Suprapubic skin (tissue), 4 donors: ENCODE data around the gene TBL1Y. TPM values are rescaled to one million over a fixed set of nuclear protein-coding genes. Genes with fewer than 3 reads are reported as not detected.

ENCODE experiments used
- DNase-seq, 2 donors: peaks; one replicate each; pipeline ENCODE4 v3.0.0-alpha.2; 2019; ENCODE audit warnings: low spot score in 2 of 2
- H3K27ac ChIP-seq: fragments of 200-600 bp; sonication (generic); one replicate; pipeline ENCODE4 v1.5.1; 2019
- H3K27me3 ChIP-seq: fragments of 200-600 bp; sonication (generic); one replicate; pipeline ENCODE4 v1.5.1; 2019
- H3K36me3 ChIP-seq: fragments of 200-600 bp; sonication (generic); one replicate; pipeline ENCODE4 v1.5.1; 2019
- H3K4me1 ChIP-seq: fragments of 200-600 bp; sonication (generic); one replicate; pipeline ENCODE4 v1.5.1; 2019
- H3K4me3 ChIP-seq: fragments of 200-600 bp; sonication (generic); one replicate; pipeline ENCODE4 v1.5.1; 2019; ENCODE audit warnings: mild to moderate bottlenecking
- H3K9me3 ChIP-seq: fragments of 200-600 bp; sonication (generic); one replicate; pipeline ENCODE4 v1.5.1; 2019
- CTCF ChIP-seq, 2 donors: fragments of 200-600 bp in 1 of 2; fragments of 450-650 bp in 1 of 2; sonication (generic) in 1 of 2; IDR thresholded peaks; one replicate each; pipeline ENCODE4 v1.5.1; 2016 to 2019; ENCODE audit warnings: antibody characterized with exemption in 2 of 2, mild to moderate bottlenecking in 1 of 2, moderate library complexity in 1 of 2
- EP300 ChIP-seq: sonication (generic); formaldehyde crosslinking; IDR thresholded peaks from one replicate; pipeline ENCODE4 v1.6.1; 2017; ENCODE audit warnings: antibody characterized with exemption
- POLR2A ChIP-seq, 2 donors: fragments of 450-650 bp; IDR thresholded peaks; one replicate each; pipeline ENCODE4 v1.6.1; 2017; ENCODE audit warnings: antibody characterized with exemption in 2 of 2, mild to moderate bottlenecking in 2 of 2, moderate library complexity in 2 of 2
- POLR2AphosphoS5 ChIP-seq, 3 donors: sonication (generic); formaldehyde crosslinking; IDR thresholded peaks; one replicate each; pipeline ENCODE4 v1.6.1; 2017; ENCODE audit warnings: antibody characterized with exemption in 3 of 3
- WGBS: methylation state at CpG from one replicate; pipeline ENCODE4 v1.1.5; 2018; 5-methylcytosine and 5-hydroxymethylcytosine counted together
- total RNA-seq, 4 donors: library from RNA; depleted of rRNA; stranded (reverse); fragments of >200 nt; gene quantifications; one replicate each; pipeline ENCODE4 v1.1.0, GENCODE V29; 2016

Gene TBL1Y
- total RNA-seq, 4 donors from 2014 or later, result 1.3 to 1.6 TPM; not detected in 2

- no peak overlapping the region for H3K4me3 ChIP-seq
- H3K27me3 ChIP-seq, result no peaks in the 10 kb centered on the region
- H3K27ac ChIP-seq, result no peak overlapping the region
- H3K36me3 ChIP-seq, result no peaks in the 10 kb centered on the region
- H3K4me1 ChIP-seq, result no peaks in the 10 kb centered on the region
- no peak for TF ChIP-seq EP300
- TF ChIP-seq CTCF (IDR thresholded peaks at IDR 0.05), result no peak
- no peak for TF ChIP-seq POLR2A (IDR thresholded peaks at IDR 0.05)
- no peak for TF ChIP-seq POLR2AphosphoS5 (IDR thresholded peaks at IDR 0.05)
- no peaks in the 10 kb centered on the region for H3K9me3 ChIP-seq
- DNase-seq, result no peak
- WGBS, result no CpG with 5 or more reads among the region's 6 CpGs
Observed at GRCh38 chrY:7107179-7107578, 196.7 kb downstream of the TBL1Y start.

- H3K4me3 ChIP-seq, result no peak overlapping the region
- no peak for DNase-seq
- no peaks in the 10 kb centered on the region for H3K4me1 ChIP-seq
- TF ChIP-seq EP300 (no peak), CTCF (IDR thresholded peaks at IDR 0.05) (no peak), POLR2AphosphoS5 (IDR thresholded peaks at IDR 0.05) (no peak), POLR2A (IDR thresholded peaks at IDR 0.05) (no peak)
- H3K36me3 ChIP-seq, result no peaks in the 10 kb centered on the region
- no peaks in the 10 kb centered on the region for H3K9me3 ChIP-seq
- no CpG with 5 or more reads among the region's 3 CpGs for WGBS
- H3K27me3 ChIP-seq, result no peaks in the 10 kb centered on the region
- H3K27ac ChIP-seq, result no peak overlapping the region
Observed at GRCh38 chrY:7110086-7110485, 199.6 kb downstream of the TBL1Y start.

DNA sequence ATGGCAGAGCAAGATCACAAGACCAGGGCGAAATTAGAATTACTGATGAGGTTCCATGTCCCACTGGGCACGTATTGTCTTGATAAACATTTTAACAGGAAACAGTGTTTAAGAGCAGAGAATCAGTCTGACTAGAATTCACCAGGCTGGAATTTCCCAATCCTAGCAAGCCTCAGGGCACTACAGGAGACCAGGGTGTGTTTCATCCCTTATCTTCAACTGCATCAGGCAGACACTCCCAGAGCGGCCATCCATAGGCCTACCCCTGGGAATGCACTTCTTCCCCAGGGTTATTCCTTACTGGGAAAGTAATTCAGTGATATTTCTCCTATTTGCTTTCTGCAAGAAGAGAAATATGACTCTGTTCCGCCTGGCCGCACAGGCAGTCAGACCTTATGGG is 205.4 kb downstream of the TBL1Y start:
- TF ChIP-seq EP300 (no peak), CTCF (IDR thresholded peaks at IDR 0.05) (no peak), POLR2AphosphoS5 (IDR thresholded peaks at IDR 0.05) (no peak), POLR2A (IDR thresholded peaks at IDR 0.05) (no peak)
- no peaks in the 10 kb centered on the region for H3K9me3 ChIP-seq
- H3K4me1 ChIP-seq, result no peaks in the 10 kb centered on the region
- no peaks in the 10 kb centered on the region for H3K27me3 ChIP-seq
- WGBS, result no CpG with 5 or more reads among the region's 5 CpGs
- no peak overlapping the region for H3K4me3 ChIP-seq
- DNase-seq, result no peak
- H3K27ac ChIP-seq, result no peak overlapping the region
- no peaks in the 10 kb centered on the region for H3K36me3 ChIP-seq

DNA sequence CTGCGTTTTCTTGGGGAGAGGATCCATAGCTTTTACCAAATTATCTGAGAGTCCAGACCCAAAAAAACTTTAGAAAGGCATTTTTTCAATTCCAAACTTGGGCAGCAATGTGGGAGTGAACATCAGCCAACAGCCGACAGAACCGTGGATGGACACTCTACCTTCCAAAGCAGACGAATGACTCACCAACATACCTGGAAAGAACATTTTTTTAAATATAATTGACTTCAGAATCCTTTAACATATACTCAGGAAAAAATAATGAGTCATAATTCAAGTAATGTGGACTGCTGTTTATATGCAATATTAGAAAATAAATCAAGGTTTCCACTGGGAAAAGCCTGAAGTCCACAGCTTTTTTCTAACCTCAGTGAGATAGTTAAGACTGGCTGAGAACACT is 211.7 kb downstream of the TBL1Y start:
- Histone ChIP-seq H3K27me3 (no peaks in the 10 kb centered on the region), H3K9me3 (no peaks in the 10 kb centered on the region), H3K36me3 (no peaks in the 10 kb centered on the region), H3K4me3 (no peak overlapping the region), H3K4me1 (no peaks in the 10 kb centered on the region), H3K27ac (no peak overlapping the region)
- whole genome bisulfite sequencing, result no CpG with 5 or more reads among the region's 4 CpGs
- DNase-seq, result no peak
- no peak for TF ChIP-seq CTCF (IDR thresholded peaks at IDR 0.05)
- TF ChIP-seq EP300, result no peak
- TF ChIP-seq POLR2A (IDR thresholded peaks at IDR 0.05), result no peak
- TF ChIP-seq POLR2AphosphoS5 (IDR thresholded peaks at IDR 0.05), result no peak

DNA sequence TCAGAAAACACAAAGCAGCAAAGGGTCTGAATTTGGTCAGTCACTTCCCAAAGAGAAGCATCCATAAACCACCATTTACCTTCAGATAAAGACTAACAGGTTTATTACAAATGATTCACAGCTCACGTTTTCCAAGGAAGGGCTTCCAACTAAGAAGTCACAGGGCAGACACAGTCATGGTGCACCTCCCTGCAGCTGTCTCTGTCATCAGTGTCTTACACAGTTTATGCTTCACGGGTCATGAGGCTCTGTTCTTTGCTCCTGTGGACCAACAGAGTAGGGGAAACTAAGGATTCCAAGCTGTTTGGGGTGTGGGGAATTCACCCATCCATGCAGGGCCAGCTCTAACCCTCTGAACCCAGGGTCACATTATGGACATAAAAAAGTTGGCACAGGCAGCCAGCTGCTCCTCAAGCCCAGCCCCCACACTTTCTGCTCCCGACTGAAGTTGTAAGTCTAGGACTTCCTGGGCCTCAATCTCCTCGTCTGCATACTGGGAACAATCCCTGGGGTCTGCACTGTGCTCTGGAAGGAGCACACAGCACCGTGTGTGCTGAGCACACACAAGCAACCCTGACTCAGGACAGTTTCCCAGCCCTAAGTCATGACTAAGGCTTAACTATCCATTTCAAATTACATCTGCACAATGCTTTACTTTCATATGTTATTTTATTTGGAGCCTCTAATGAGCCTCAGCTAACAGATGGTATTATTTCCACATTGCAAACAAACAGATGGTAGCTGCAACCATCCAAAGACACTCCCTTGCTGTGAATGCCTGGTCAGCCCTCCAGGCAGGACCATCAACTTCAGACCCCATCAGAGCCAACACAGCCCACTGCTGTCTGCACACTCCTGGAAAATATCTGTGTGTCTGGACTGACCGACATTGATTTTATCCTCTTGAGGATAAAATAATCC is 214.9 kb downstream of the TBL1Y start:
- H3K27me3 ChIP-seq, result no peaks in the 10 kb centered on the region
- no peak overlapping the region for H3K27ac ChIP-seq
- WGBS, result no CpG with 5 or more reads among the region's 6 CpGs
- no peaks in the 10 kb centered on the region for H3K4me1 ChIP-seq
- TF ChIP-seq EP300 (no peak), POLR2AphosphoS5 (IDR thresholded peaks at IDR 0.05) (no peak), CTCF (IDR thresholded peaks at IDR 0.05) (no peak), POLR2A (IDR thresholded peaks at IDR 0.05) (no peak)
- no peaks in the 10 kb centered on the region for H3K36me3 ChIP-seq
- no peaks in the 10 kb centered on the region for H3K9me3 ChIP-seq
- DNase-seq, result no peak
- H3K4me3 ChIP-seq, result no peak overlapping the region
